Left hindlimb (tissue), 1 donor: ENCODE data around the gene SLC39A10.
"Not testable (repeated sequence)": the region's sequence is repeated elsewhere in the genome, so short reads cannot be mapped to it uniquely, and the experiment has no call there.

Experiments used
- DNase-seq: peaks from one replicate; pipeline ENCODE4 v3.0.0-alpha.2; 2018

SLC39A10 gene

GRCh38 chr2:195645413-195645812 lies 11.6 kb upstream of the SLC39A10 start:
- no peak for DNase-seq

- DNase-seq = no peak
Observed at GRCh38 chr2:195646424-195646823, 10.6 kb upstream of the SLC39A10 start.

DNA sequence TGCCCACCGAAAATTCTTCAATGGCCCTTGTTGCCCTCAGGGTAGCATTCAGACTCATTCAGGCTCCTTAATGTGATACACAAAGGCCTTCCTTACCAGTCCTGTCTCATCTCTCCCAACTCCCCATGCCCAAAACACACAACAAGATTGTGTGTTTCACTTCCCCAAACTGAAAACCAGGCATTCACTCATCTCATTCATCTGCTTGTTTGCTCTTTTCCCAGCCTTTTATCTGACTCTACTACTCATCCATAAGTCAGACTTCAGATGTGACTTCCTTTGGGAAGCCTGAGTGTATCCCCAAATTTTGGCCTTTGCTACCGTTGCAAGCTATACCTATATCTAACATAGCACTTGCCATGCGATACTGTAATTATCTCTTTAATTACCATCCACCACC lies 9.7 kb upstream of the SLC39A10 start:
- no peak for DNase-seq

DNA sequence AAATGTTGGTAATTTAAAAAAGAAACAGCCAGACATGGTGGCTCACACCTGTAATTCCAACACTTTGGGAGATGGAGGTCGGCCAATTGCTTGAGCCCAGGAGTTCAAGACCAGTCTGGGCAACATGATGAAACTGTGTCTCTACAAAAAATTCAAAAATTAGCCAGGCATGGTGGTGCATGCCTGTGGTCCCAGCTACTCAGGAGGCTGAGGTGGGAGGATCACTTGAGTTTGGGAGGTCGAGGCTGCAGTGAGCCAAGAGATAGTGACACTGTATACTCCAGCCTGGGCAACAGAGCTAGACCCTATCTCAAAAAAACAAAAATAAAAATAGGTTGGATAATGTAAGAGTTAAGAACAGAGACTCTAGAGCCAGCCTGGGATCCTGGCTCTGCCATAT lies 8.7 kb upstream of the SLC39A10 start:
- not testable (repeated sequence) for DNase-seq

- no peak for DNase-seq
Observed at GRCh38 chr2:195648787-195649186, 8.2 kb upstream of the SLC39A10 start.

GRCh38 chr2:195649629-195650190 lies 7.3 kb upstream of the SLC39A10 start:
- DNase-seq = no peak

- DNase-seq = no peak
Observed at GRCh38 chr2:195651046-195651445, 6.0 kb upstream of the SLC39A10 start.

DNA sequence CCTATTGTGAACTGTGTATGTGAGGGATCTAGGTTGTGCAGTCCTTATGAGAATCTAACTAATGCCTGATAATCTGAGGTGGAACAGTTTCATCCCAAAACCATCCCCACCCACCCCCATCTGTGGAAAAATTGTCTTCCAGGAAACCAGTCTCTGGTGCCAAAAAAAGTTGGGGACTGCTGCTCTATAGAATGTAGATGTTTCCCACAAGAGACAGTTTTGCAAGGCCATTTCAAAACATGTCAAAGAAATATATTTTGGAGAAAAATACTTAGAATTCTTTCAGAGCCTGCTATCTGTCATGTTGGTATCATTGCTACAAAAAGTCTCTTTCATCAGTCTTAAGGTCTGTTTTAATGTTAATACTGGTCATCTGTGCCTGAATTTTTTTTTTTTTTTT lies 4.1 kb upstream of the SLC39A10 start:
- DNase-seq = no peak

DNA sequence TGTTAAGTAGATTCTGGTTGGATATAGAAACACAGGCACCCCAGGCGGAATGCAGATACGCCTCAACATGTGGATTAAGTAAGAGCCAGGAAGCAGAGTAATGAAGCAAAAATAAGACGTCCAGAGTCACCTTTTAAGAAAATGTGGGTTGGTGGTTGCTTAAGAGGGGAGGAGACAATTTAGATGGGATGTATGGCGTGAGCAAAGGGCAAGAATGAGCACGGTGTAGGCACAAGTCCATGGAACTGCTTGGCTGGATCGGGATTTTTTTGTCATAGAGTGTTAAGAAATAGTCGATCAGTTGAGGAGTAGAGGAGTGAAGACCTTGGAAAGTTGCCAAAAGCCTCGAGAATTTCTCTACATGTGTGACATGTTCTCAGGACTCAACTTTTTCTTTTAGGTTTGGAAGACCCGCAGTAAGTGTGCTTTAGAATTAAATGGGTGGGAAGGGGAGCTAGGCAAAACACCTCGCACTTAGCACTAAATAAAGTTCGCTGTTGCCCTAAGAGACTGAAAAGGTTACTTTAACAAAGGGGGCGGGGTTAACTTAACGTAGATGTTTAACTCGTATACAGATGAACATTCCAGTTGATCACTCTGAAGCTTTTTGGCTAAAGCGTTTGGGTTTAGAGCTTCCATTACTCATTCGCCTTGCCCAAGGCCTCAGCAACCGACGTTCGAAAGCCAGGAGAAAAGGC lies 716 bp upstream of the SLC39A10 start:
- DNase-seq = no peak

DNA sequence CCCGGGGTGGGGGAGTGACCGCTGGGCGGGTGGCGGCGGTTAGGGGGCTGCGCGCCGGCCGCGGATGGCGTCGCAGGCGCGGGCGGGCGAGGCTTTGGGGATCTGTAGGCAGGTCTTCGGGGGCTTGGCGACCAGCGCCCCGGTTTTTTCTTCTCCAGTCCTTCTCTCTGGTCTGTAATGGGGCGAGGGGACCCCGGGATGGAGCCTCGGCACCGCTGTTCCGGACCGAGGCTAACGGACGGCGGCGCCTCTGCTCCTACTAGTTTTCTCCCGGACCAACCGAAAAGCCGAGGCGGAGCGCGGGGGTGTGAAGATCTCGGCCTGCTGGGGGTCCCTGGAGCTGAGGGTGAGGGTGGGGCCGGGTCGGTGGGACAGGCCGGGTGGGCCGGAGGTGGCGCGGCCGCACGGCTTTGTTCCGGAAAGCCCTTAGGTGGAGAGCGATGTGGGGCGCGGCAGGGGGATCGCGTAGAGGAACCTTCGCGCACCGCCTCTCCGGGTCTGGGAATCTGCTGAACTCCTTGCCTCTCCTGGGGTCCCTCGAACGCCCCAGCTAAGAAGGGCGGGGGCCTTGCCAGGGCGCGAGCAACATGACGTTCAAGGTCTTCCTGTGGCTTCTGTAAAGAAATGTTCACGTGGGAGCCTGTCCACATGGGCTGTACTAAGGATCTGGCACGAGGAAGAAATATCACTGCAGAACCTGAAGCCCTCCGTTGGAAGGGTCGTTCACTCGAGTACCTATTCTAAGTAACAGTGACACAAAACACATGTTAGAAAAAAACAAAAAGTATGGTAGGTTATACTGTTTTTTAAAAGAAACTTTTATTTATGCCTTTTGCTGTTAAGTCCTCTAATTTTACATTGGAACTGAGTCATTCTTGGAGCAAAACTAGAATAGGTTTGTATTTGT lies 861 bp downstream of the SLC39A10 start:
- peak; percentile 80 for DNase-seq

GRCh38 chr2:195658541-195658890 lies 1.5 kb downstream of the SLC39A10 start:
- DNase-seq = no peak

DNA sequence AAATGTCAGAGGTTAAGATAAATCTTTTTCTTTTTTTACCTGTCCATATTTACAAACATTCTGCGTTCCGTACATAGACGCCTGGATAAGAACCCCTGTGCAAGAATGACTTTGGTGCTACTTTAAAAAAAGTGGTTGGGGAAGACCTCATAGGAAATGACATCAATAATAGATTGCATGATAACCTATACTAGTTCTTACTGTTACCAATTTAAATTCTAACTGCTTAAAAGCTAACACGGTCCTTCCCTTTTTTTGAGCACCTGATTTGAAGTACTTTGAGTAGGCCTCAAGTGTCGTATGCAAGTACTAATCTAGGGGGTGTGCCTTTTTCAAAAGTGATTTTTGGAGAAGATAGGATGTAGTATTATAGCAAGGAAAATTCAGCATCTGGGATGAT lies 2.1 kb downstream of the SLC39A10 start:
- no peak for DNase-seq

- DNase-seq = peak; percentile 40
Observed at GRCh38 chr2:195659982-195660890, 3.2 kb downstream of the SLC39A10 start.

DNA sequence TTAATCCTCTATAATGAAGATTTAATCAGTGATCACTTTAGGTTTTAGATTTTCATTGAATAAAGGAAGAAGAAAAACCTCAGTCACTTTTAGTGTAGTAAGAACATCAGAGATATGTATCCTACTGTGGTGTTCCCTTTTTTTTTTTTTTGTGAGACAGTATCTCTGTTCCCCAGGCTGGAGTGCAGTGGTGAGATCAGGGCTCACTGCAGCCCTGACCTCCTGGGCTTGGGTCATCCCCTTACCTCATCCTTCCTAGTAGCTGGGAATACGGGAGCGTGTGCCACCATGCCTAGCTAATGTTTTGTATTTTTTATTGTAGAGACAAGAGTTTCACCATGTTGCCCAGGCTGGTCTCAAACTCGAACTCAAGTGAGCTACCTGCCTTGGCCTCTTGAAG lies 5.1 kb downstream of the SLC39A10 start:
- DNase-seq = no peak

DNA sequence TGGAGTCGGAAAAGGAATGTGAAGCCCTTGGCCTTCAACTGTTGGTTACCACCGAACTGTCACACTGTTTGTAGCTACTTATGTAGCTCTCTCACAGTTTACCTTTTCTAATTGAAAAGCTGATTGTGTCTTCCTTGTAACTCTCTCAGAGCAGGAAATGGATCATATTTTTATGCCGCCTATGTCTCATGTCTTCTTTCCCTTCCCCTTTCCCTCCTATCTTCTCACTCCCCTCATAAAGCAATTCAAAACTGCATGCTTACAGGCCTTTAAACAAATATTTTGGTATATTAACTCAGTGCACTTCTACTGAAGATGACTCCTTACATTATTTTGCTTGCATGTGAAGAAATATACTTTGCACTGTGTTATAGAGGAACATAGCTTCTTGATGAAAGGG lies 6.0 kb downstream of the SLC39A10 start:
- DNase-seq = no peak

DNA sequence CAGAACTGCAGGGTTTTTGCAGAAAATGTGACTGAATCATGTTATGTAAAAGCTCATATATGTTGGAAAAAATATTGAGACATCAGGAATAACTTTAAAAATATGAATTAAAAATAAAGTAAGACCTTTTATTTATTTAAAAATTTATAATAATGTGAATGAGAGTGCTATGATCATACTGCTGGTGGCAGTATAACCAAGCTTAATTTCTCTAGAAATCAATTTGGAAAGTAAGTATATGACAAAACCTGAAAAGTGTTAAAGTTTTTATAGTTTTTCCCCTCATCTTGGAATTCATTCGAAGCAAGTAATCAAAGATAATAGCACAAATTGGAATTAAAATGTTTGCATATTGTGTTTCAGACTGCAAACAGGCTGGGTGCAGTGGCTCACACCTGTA lies 7.5 kb downstream of the SLC39A10 start:
- DNase-seq = no peak

DNA sequence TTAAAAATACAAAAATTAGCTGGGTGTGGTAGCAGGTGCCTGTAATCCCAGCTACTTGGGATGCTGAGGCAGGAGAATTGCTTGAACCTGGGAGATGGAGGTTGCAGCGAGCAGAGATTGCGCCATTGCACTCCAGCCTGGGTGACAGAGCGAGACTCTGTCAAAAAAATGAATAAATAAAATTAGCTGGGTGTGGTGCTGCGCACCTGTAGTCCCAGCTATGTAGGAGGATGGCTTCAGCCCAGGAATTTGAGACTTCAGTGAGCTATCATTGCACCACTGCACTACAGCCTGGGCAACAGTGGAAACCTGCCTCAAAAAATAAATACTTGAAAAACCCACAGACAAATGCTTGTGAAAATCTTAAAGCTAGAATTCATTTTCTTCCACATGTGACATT lies 8.1 kb downstream of the SLC39A10 start:
- DNase-seq = not testable (repeated sequence)

DNA sequence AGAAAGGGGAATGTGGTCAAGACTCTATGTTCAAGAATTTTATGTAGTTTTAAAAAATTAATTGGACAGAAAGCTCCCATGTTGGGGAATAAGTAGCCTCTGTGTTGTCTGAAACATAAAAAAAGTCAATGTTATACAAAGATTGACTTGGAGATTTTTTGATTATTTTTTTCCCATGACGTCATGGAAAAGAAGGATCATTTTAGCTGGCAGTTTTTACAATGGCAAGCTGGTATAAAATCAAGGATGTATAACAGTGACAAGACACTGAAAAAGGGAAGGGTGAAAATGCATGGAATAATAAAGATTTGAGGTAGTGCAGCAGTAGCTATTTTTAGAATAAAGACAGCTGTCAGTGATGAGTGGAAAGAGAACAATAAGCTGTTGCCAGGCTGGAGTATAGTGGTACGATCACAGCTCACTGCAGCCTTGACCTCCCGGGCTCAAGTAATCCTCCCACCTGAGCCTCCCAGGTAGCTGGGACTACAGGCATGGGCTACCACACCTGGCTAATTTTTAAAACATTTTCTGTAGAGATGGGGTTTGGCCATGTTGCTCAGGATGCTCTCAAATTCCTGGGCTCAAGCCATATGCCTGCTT lies 9.2 kb downstream of the SLC39A10 start:
- DNase-seq = no peak

DNA sequence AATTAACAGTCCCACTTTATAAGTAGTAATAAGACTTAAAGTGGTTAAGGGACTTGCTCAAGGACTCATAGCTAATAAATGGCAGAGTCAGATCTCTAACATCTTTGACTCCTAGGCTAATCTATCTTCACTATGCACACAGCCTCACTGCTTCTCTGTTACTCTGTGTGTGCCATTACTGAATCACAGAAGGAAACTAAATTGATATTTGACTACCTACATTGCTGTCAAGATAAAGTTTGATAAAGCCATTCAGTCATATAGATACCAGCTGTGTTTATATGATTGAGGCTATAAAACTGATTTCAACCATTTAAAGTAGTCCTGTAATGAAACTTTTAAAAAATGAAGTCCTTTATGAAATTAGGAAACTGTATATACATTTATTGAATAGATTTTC lies 10.9 kb downstream of the SLC39A10 start:
- no peak for DNase-seq

DNA sequence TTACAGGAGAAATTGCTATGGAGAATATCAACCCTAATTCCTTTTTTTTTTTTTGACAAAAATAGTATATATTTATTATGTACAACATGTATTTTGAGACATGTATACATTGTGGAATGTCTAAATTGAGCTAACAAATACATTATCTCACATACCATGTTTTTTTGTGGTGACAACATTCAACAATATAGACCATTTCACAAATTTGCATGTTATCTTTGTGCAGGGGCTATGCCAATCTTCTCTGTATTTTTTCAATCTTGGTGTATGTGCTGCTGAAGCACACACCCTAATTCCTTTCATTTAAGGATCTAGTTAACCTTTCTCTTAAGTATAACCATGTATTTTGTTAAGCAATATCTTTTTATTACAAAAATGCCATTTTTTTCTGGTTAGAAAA lies 13.2 kb downstream of the SLC39A10 start:
- no peak for DNase-seq

DNA sequence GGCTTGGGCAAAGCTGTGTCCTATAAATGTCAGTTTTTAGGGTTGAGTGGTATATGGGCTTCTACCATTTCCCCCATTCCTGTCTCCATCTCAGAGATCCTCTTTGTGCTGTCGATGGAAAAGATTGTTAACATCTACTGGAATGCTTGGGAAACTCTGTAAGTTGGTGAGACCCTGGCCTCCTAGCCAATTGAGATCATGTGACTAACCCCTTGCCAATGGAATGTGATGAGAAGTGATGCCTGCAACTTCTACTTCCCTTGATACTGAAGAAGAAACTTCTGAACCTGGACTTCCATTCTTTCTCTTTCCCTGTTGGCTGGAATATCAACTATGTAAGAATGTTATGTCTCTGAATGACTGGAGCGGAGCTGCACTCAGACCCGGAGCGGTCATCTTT lies 14.5 kb downstream of the SLC39A10 start:
- no peak for DNase-seq

DNA sequence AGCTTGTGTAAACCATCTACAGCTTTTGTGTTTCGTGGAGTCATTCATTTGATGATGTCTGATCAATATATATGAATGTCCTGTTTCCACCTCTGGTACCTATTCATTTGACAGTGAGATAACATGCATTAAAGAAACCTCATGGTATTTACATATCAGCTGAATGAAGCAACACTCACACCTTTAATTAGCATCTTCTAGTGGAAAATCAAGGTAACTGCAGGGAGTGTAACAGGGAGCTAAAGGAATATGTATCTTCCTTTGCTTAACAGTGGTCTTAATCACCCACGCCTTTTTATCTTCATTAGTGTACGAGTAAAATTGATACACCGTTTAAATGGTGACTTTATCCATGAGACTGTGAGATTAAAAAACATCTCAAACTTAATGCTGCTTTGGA lies 15.6 kb downstream of the SLC39A10 start:
- no peak for DNase-seq
